Measurements from ENCODE around the gene CASKIN1. TPM values are rescaled to one million over a fixed set of nuclear protein-coding genes. Genes with fewer than 3 reads are reported as not detected.

CASKIN1 gene
- total RNA-seq, 4 donors from 2014 or later: under 0.01 to 0.14 TPM; not detected in 2

- TF ChIP-seq POLR2AphosphoS5 (IDR thresholded peaks at IDR 0.05) (no peak), EP300 (IDR thresholded peaks at IDR 0.05; ENCODE audit: low read depth) (no peak), POLR2A (IDR thresholded peaks at IDR 0.05) (no peak), CTCF (IDR thresholded peaks at IDR 0.05) (no peak)
- Histone ChIP-seq H3K27ac (no peak overlapping the region), H3K36me3 (peaks cover 0 to 31% (median 14%) of the 10 kb centered on the region in 4 donors), H3K27me3 (no peaks in the 10 kb centered on the region), H3K4me3 (no peak overlapping the region), H3K9me3 (no peaks in the 10 kb centered on the region), H3K4me1 (no peaks in the 10 kb centered on the region)
- 88% methylated on average over 20 of the region's 20 CpGs; no CpG with 5 or more reads in 1 of the 2 donors for WGBS, 2 donors (ENCODE audit: low coverage in 1 of 2)
- no peak for DNase-seq
- in situ Hi-C loops (cut with MboI; ENCODE audit: low pct_ligation_motif_present in 1 of 4, low pct_unique_long_range_greater_than_20kb in 1 of 4, low sequenced_read_pairs in 3 of 4): loop anchor here in 1 of 4 donors (25.0 kb wide), 1 partner anchor 310 kb away; the partner anchor contains the start of gene TBC1D24
- intact Hi-C loops (cut with DNase I; ENCODE audit: low total_unique reads): no loop called here
Observed at GRCh38 chr16:2177561-2177960, 18.8 kb downstream of the CASKIN1 start.

GRCh38 chr16:2177101-2177500, 19.3 kb downstream of the CASKIN1 start:
- intact Hi-C loops (cut with DNase I; ENCODE audit: low total_unique reads): no loop called here
- no peaks in the 10 kb centered on the region for H3K4me1 ChIP-seq
- H3K36me3 ChIP-seq: peaks cover 0 to 31% (median 14%) of the 10 kb centered on the region in 4 donors
- no peak overlapping the region for H3K4me3 ChIP-seq
- no peak for DNase-seq
- TF ChIP-seq EP300 (IDR thresholded peaks at IDR 0.05; ENCODE audit: low read depth) (no peak), POLR2AphosphoS5 (IDR thresholded peaks at IDR 0.05) (no peak), CTCF (IDR thresholded peaks at IDR 0.05) (no peak), POLR2A (IDR thresholded peaks at IDR 0.05) (no peak)
- WGBS, 2 donors (ENCODE audit: low coverage in 1 of 2): 93 to 100% methylated on average over 1 to 18 of the region's 18 CpGs
- H3K9me3 ChIP-seq: no peaks in the 10 kb centered on the region
- H3K27me3 ChIP-seq: no peaks in the 10 kb centered on the region
- no peak overlapping the region for H3K27ac ChIP-seq
- in situ Hi-C loops (cut with MboI; ENCODE audit: low pct_ligation_motif_present in 1 of 4, low pct_unique_long_range_greater_than_20kb in 1 of 4, low sequenced_read_pairs in 3 of 4): loop anchor here in 1 of 4 donors (25.0 kb wide), 1 partner anchor 310 kb away; the partner anchor contains the start of gene TBC1D24

GRCh38 chr16:2176047-2176446, 20.4 kb downstream of the CASKIN1 start:
- WGBS, 2 donors (ENCODE audit: low coverage in 1 of 2): 95% methylated on average over 13 of the region's 23 CpGs; no CpG with 5 or more reads in 1 of the 2 donors
- in situ Hi-C loops (cut with MboI; ENCODE audit: low pct_ligation_motif_present in 1 of 4, low pct_unique_long_range_greater_than_20kb in 1 of 4, low sequenced_read_pairs in 3 of 4) (loop anchor here in 1 of 4 donors (25.0 kb wide), 1 partner anchor 311 kb away; the partner anchor contains the start of gene TBC1D24), intact Hi-C loops (cut with DNase I; ENCODE audit: low total_unique reads) (no loop called here)
- H3K27me3 ChIP-seq: no peaks in the 10 kb centered on the region
- H3K36me3 ChIP-seq: peaks cover 0 to 31% (median 14%) of the 10 kb centered on the region in 4 donors
- DNase-seq: no peak
- H3K27ac ChIP-seq: no peak overlapping the region
- no peaks in the 10 kb centered on the region for H3K4me1 ChIP-seq
- no peaks in the 10 kb centered on the region for H3K9me3 ChIP-seq
- TF ChIP-seq POLR2A (IDR thresholded peaks at IDR 0.05) (no peak), EP300 (IDR thresholded peaks at IDR 0.05; ENCODE audit: low read depth) (no peak), CTCF (IDR thresholded peaks at IDR 0.05) (no peak), POLR2AphosphoS5 (IDR thresholded peaks at IDR 0.05) (no peak)
- no peak overlapping the region for H3K4me3 ChIP-seq

GRCh38 chr16:2175454-2175853, 21.0 kb downstream of the CASKIN1 start:
- Histone ChIP-seq H3K36me3 (peaks cover 0 to 31% (median 14%) of the 10 kb centered on the region in 4 donors), H3K9me3 (no peaks in the 10 kb centered on the region), H3K4me3 (no peak overlapping the region), H3K27ac (no peak overlapping the region), H3K27me3 (no peaks in the 10 kb centered on the region), H3K4me1 (no peaks in the 10 kb centered on the region)
- intact Hi-C loops (cut with DNase I; ENCODE audit: low total_unique reads): no loop called here
- no peak for DNase-seq
- in situ Hi-C loops (cut with MboI; ENCODE audit: low pct_ligation_motif_present in 1 of 4, low pct_unique_long_range_greater_than_20kb in 1 of 4, low sequenced_read_pairs in 3 of 4): loop anchor here in 1 of 4 donors (25.0 kb wide), 1 partner anchor 312 kb away; the partner anchor contains the start of gene TBC1D24
- no peak for TF ChIP-seq POLR2A (IDR thresholded peaks at IDR 0.05)
- TF ChIP-seq EP300 (IDR thresholded peaks at IDR 0.05; ENCODE audit: low read depth): no peak
- no peak for TF ChIP-seq POLR2AphosphoS5 (IDR thresholded peaks at IDR 0.05)
- no peak for TF ChIP-seq CTCF (IDR thresholded peaks at IDR 0.05)
- 99% methylated on average over 10 of the region's 10 CpGs; no CpG with 5 or more reads in 1 of the 2 donors for WGBS, 2 donors (ENCODE audit: low coverage in 1 of 2)
